Measurements from ENCODE around the gene CEBPE. TPM values are rescaled to one million over a fixed set of nuclear protein-coding genes. Genes with fewer than 3 reads are reported as not detected.

Gene CEBPE
- total RNA-seq, 1 donor from 2014 or later: not detected

- FAIRE-seq (no peak), DNase-seq (ENCODE audit: low spot score in 2 of 2) (no peak)
Observed at GRCh38 chr14:23105348-23105824, 13.7 kb downstream of the CEBPE start.

GRCh38 chr14:23104591-23105347 is 14.3 kb downstream of the CEBPE start, which contains the start of gene CIROP:
CIROP (minus strand) TSS chr14:23104989; CDS start chr14:23104920, 69 bp downstream.
- DNase-seq (ENCODE audit: low spot score in 2 of 2): no peak
- FAIRE-seq: no peak

GRCh38 chr14:23104070-23104590 is 14.9 kb downstream of the CEBPE start:
- DNase-seq (ENCODE audit: low spot score in 2 of 2) (no peak), FAIRE-seq (no peak)

GRCh38 chr14:23103581-23103980 is 15.5 kb downstream of the CEBPE start:
- FAIRE-seq (no peak), DNase-seq (ENCODE audit: low spot score in 2 of 2) (no peak)

- FAIRE-seq: no peak
- no peak for DNase-seq (ENCODE audit: low spot score in 2 of 2)
Observed at GRCh38 chr14:23102801-23103200, 16.3 kb downstream of the CEBPE start.

- FAIRE-seq (no peak), DNase-seq (ENCODE audit: low spot score in 2 of 2) (no peak)
Observed at GRCh38 chr14:23101986-23102625, 16.9 kb downstream of the CEBPE start.

- no peak for DNase-seq (ENCODE audit: low spot score in 2 of 2)
- no peak for FAIRE-seq
Observed at GRCh38 chr14:23101213-23101970, 17.7 kb downstream of the CEBPE start.

- FAIRE-seq: no peak
- DNase-seq (ENCODE audit: low spot score in 2 of 2): no peak
Observed at GRCh38 chr14:23099212-23099861, 19.7 kb downstream of the CEBPE start.

- no peak for DNase-seq (ENCODE audit: low spot score in 2 of 2)
- FAIRE-seq: no peak
Observed at GRCh38 chr14:23097786-23098185, 21.3 kb downstream of the CEBPE start.

GRCh38 chr14:23095196-23096108 is 23.6 kb downstream of the CEBPE start, which contains the start of gene C14orf119:
C14orf119 (plus strand) TSS chr14:23095505; CDS start chr14:23097659, 2,154 bp downstream.
- peak; percentile 97 to 99 for DNase-seq (ENCODE audit: low spot score in 2 of 2)
- FAIRE-seq: peak; percentile 99

- DNase-seq (ENCODE audit: low spot score in 2 of 2): peak; percentile 49 to 57
- no peak for FAIRE-seq
Observed at GRCh38 chr14:23094666-23095195, 24.3 kb downstream of the CEBPE start, which contains the start of gene ACIN1. ACIN1 (minus strand) TSS chr14:23095136; CDS start chr14:23095112, 24 bp downstream.

- FAIRE-seq: no peak
- DNase-seq (ENCODE audit: low spot score in 2 of 2): no peak
Observed at GRCh38 chr14:23093991-23094665, 24.9 kb downstream of the CEBPE start.

GRCh38 chr14:23093526-23093925 is 25.5 kb downstream of the CEBPE start:
- DNase-seq (ENCODE audit: low spot score in 2 of 2) (no peak), FAIRE-seq (no peak)

GRCh38 chr14:23093104-23093503 is 26.0 kb downstream of the CEBPE start:
- no peak for FAIRE-seq
- no peak for DNase-seq (ENCODE audit: low spot score in 2 of 2)

- DNase-seq (ENCODE audit: low spot score in 2 of 2) (no peak), FAIRE-seq (no peak)
Observed at GRCh38 chr14:23091294-23092225, 27.5 kb downstream of the CEBPE start.

GRCh38 chr14:23090254-23090636 is 28.8 kb downstream of the CEBPE start:
- no peak for DNase-seq (ENCODE audit: low spot score in 2 of 2)
- FAIRE-seq: no peak

Measured in frontal cortex (tissue), 4 donors.